ENCODE data around the gene ZNF598.

GRCh38 chr16:2054543-2055245 is 45.1 kb upstream of the ZNF598 start:
- TF ChIP-seq CTCF (IDR thresholded peaks at IDR 0.05), result no peak
- TF ChIP-seq POLR2A (IDR thresholded peaks at IDR 0.05), result no peak

Data from lower leg skin (tissue), 3 donors.